Stimulated activated CD8-positive, alpha-beta memory T cell treated with anti-CD3 and anti-CD28 coated beads, Interleukin-15, amount 100 ng/mL, for 24 hours (primary cell): ENCODE data around the gene BRSK2.
"Not testable (repeated sequence)": the region's sequence is repeated elsewhere in the genome, so short reads cannot be mapped to it uniquely, and the experiment has no call there.

Experiments used
- DNase-seq: peaks from one replicate; pipeline ENCODE4 v3.0.0-alpha.2; 2020; ENCODE audit warnings: low read depth

The BRSK2 gene

DNA sequence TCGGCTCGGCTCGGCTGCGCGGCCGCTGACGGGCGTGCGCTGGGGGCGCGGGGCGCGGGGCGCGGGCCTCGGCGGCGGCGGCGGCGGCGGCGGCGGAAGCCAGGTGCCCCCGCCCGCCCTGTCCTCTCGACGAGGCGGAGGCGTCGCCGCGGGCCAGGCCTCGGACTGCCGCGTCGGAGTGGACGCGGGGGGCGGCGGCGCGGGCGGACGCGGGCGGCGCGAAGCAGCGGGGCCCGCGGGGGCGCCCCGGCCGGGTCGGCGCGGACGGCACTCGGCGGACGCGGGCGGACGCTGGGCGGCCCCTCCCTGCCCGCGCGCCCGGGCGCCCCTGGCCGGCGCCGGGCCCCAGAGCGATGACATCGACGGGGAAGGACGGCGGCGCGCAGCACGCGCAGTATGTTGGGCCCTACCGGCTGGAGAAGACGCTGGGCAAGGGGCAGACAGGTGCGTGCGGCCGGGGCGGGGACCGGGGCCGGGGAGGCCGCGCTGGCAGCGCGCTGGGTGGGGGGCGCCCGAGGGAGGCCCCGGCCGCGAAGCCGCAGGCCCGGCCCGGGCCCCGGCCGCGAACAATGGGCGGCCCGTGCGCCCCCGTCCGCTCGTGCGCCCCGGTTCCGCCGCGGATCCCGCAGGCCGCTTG is at the start of gene BRSK2:
TSS of gene BRSK2 (plus strand) at position 3 of the 637 bp plus-strand sequence. CDS start at position 354, 351 bp downstream.
- DNase-seq, result no peak

- DNase-seq, result no peak
Observed at GRCh38 chr11:1340111-1340510, 49.6 kb upstream of the BRSK2 start.

DNA sequence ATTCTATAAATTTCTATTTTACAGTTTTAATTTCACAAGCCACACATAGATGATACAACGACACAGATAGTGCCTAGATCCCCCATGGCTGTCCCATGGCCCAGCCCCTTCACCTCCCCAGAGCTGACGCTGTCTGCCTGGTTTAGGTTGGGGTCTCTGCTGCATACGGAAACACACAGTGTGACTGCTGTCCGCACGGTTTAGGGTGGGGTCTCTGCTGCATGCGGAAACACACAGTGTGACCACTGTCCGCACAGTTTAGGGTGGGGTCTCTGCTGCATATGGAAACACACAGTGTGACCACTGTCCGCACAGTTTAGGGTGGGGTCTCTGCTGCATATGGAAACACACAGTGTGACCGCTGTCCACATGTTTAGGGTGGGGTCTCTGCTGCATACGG is 48.5 kb upstream of the BRSK2 start:
- not testable (repeated sequence) for DNase-seq

DNA sequence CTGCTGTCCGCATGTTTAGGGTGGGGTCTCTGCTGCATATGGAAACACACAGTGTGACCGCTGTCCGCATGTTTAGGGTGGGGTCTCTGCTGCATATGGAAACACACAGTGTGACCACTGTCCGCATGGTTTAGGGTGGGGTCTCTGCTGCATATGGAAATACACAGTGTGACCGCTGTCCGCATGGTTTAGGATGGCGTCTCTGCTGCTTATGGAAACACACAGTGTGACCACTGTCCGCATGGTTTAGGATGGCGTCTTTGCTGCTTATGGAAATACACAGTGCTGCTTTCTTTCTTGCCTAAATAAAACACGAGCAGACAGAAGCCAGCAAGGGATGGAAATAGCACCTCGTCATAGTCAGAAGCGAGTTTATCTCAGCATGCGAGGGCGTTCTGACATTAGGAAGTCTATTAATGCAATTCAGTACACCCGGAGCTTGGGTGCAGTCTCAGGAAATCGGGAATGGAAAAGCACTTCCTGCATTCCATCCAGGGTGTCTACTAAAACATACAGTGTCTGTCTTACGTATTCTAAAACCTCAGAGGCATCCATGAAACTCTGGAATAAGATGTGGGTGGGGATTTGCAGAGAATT is 47.7 kb upstream of the BRSK2 start:
- DNase-seq, result no peak

GRCh38 chr11:1342946-1343345 is 46.8 kb upstream of the BRSK2 start:
- DNase-seq, result no peak

DNA sequence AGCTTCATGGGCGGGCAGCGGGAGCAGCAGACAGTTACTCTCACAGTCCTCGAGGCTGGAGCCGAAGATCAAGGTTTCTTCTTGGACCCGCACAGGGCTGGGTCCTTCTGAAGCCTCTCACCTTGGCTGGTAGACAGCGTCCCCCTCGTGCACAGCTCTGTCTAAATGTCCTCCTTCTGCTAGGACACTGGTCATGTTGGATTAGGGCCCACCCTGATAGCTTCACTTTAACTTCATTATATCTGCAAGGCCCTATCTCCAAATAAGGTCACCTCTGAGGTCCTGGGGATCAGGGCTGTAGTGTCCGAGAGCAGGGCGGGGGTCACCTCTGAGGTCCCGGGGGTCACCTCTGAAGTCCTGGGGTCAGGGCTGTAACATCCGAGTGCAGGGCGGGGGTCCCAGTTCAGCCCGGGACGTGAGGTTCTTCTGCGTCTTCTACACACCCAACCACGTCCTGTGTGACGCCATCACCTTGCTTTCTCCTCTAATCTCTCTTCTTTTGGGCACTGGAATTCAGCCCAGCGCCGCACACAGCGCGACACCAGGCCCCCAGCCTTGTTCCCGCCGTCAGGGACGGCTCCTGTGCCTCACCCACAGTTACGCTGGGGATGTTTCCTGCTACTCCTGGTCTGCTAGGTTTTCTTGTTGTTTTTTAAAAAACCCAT is 46.2 kb upstream of the BRSK2 start:
- no peak for DNase-seq

DNA sequence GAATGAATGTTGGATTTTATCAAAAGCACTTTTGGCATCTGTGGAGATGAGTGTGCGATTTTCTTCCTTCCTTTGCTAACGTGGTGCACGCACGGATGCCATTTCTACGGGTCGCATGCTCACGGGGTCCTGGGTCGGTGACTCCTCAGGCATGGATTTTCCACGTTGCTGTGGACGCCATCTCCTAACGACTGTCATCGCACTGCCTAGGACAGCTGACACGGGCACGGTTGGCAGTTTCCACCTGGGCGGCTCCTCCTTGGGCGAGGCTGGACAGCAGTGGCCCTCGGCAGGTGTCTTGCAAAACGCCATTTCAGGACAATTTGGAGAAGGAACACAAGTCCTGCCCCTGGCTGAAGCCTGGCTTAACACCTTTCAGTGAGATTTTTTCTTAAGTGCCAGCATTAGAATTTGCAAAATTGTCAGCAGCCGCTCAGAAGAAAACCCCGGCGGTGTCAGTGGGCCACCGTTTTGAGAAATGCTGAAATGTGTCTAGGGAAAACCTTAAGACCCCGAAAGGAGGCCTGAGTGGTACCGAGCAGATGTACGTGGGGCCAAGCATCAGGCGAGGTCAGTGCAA is 45.6 kb upstream of the BRSK2 start:
- DNase-seq, result no peak

DNA sequence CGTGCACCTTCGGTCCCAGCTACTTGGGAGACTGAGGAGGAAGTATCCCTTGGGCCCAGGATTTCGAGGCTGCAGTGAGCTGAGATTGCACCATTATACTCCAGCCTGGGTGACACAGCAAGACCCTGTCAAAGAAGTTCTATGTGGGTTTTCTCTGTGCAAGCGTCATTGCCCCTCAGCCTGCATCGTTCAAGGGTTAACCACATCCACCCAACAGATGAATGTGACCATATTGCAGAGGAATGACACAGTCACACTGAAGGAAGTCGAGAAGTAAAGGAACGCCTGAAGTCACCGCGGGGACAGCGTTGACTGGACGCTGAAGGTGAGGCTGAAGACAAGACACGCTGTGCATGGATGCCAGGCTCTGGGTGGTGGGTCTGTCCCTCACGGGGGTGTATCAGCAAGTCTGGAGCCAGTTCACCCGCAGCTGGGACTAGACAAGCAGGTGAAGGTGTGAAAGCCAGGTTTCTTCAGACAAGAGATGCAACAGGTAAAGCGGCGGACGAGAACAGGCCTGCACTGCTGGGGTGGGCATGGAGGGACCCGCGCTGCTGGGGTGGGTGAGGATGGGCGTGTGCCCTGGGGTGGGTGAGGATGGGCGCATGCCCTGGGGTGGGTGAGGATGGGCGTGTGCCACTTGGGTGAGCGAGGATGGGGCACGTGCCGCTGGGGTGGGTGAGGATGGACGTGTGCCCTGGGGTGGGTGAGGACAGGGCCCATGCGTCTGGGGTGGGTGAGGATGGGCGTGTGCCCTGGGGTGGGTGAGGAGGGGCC is 43.8 kb upstream of the BRSK2 start:
- no peak for DNase-seq

- DNase-seq, result no peak
Observed at GRCh38 chr11:1346669-1347390, 42.9 kb upstream of the BRSK2 start.

- not testable (repeated sequence) for DNase-seq
Observed at GRCh38 chr11:1347411-1347999, 42.2 kb upstream of the BRSK2 start.

GRCh38 chr11:1348146-1348795 is 41.5 kb upstream of the BRSK2 start:
- no peak for DNase-seq

- DNase-seq, result no peak
Observed at GRCh38 chr11:1348796-1349326, 40.9 kb upstream of the BRSK2 start.

GRCh38 chr11:1349327-1350041 is 40.2 kb upstream of the BRSK2 start:
- no peak for DNase-seq

DNA sequence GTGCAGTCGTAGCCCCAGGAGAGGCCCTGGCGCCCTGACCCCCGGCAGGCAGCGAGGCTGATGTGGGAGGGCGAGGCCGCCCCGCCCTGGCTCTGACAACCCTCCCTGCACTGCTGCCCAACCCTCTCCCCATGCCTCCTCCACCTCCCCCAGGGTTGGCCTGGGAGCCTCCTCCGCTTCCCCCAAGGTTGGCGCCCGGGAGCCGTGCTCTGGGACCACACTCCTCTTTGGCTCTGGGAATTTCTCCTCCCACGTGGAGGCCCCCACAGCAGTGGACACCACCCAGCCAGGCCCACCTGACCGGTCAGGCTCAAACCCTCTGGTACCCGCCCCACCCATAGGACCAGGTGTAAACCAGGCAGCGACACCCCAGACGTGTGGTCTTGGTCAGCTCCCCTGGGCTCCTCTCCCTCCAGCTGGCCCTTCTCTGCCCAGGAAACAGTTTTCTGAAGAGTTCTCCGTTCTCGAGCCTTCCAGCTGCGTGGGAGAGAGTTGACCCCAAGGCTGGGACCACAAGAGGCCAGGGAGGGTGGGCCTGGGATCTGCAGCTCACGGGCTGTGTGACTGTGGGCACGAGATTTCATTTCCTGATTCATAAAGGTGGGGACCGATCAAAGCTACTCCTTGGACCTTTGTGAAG is 39.5 kb upstream of the BRSK2 start:
- DNase-seq, result no peak

DNA sequence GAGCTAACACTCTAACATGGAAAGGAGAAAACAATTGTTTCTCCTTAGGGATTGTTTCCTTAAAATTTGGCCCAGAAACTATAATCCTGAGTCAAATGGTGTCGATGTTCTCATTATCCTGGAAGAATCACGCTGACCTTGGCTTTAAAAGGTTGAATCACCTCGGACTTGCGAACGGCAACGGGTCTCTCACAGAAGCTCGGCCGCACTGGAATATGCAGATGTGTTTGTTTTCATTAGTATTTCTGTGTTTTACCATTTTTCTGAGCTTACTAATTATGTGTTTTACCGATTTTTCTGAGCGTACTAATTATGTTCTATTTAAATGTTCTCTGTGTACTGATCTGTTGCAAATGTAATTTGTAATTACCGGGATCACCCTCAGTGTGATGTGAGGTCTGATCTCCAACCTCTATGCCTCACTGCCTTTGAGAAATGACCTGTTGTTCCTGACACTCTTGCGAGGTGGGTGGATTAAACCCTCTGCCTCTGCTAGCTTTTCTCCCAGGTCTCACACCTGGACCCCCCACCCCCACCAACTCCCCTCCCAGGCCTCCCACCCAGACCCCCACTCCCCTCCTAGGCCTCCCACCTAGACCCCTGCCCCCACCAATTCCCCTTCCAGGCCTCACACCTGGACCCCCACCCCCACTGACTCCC is 38.3 kb upstream of the BRSK2 start:
- DNase-seq, result no peak

GRCh38 chr11:1352696-1353382 is 36.9 kb upstream of the BRSK2 start:
- no peak for DNase-seq

GRCh38 chr11:1353383-1354124 is 36.2 kb upstream of the BRSK2 start:
- no peak for DNase-seq
